IMR-90 (cell line): ENCODE results near the gene PGGT1B.
"Not testable (repeated sequence)": the region's sequence is repeated elsewhere in the genome, so short reads cannot be mapped to it uniquely, and the experiment has no call there.

Source experiments
- BHLHE40 ChIP-seq: fragments of 150-350 bp; IDR thresholded peaks from 2 replicates; pipeline ENCODE4 v1.6.1; 2016; ENCODE audit warnings: mild to moderate bottlenecking, low read depth, low read length
- CHD1 ChIP-seq: IDR thresholded peaks from 2 replicates; pipeline ENCODE4 v1.6.1; 2012; ENCODE audit warnings: low read depth, low read length, improper control_type of control experiment
- MAFK ChIP-seq: IDR thresholded peaks from 2 replicates; pipeline ENCODE4 v1.6.1; 2012; ENCODE audit warnings: low read depth, low read length, improper control_type of control experiment
- MAZ ChIP-seq: IDR thresholded peaks from 2 replicates; pipeline ENCODE4 v1.6.1; 2012; ENCODE audit warnings: low read depth, mild to moderate bottlenecking, low read length, improper control_type of control experiment, moderate library complexity, borderline replicate concordance
- NFE2L2 ChIP-seq: fragments of 150-350 bp; IDR thresholded peaks from 2 replicates; pipeline ENCODE4 v1.6.1; 2016; ENCODE audit warnings: low read depth, mild to moderate bottlenecking, low read length
- POLR2A ChIP-seq: IDR thresholded peaks from 2 replicates; pipeline ENCODE4 v1.6.1; 2012; ENCODE audit warnings: mild to moderate bottlenecking, low read depth, low read length
- RAD21 ChIP-seq: IDR thresholded peaks from 2 replicates; pipeline ENCODE4 v1.6.1; 2012; ENCODE audit warnings: low read length, improper control_type of control experiment
- RCOR1 ChIP-seq: IDR thresholded peaks from 2 replicates; pipeline ENCODE4 v1.6.1; 2012; ENCODE audit warnings: mild to moderate bottlenecking, low read length, improper control_type of control experiment; ENCODE audit not compliant: insufficient replicate concordance
- RFX5 ChIP-seq: IDR thresholded peaks from 2 replicates; pipeline ENCODE4 v1.8.0; 2012; ENCODE audit warnings: low read depth, mild to moderate bottlenecking, low read length, moderate library complexity
- SMC3 ChIP-seq: fragments of 150-350 bp; IDR thresholded peaks from 2 replicates; pipeline ENCODE4 v1.6.1; 2016; ENCODE audit warnings: low read depth, mild to moderate bottlenecking, antibody characterized with exemption, low read length, moderate library complexity
- TF ChIP-seq, protein P1 (sequence below): conservative IDR thresholded peaks from 2 replicates; pipeline ENCODE4 v1.5.1; 2012; ENCODE audit warnings: mild to moderate bottlenecking, low read depth, low read length, improper control_type of control experiment

- TF ChIP-seq RAD21, POLR2A, MAFK, RCOR1, RFX5, MAZ, BHLHE40, CHD1, NFE2L2, SMC3: not testable (repeated sequence)
- TF ChIP-seq, protein P1, sequence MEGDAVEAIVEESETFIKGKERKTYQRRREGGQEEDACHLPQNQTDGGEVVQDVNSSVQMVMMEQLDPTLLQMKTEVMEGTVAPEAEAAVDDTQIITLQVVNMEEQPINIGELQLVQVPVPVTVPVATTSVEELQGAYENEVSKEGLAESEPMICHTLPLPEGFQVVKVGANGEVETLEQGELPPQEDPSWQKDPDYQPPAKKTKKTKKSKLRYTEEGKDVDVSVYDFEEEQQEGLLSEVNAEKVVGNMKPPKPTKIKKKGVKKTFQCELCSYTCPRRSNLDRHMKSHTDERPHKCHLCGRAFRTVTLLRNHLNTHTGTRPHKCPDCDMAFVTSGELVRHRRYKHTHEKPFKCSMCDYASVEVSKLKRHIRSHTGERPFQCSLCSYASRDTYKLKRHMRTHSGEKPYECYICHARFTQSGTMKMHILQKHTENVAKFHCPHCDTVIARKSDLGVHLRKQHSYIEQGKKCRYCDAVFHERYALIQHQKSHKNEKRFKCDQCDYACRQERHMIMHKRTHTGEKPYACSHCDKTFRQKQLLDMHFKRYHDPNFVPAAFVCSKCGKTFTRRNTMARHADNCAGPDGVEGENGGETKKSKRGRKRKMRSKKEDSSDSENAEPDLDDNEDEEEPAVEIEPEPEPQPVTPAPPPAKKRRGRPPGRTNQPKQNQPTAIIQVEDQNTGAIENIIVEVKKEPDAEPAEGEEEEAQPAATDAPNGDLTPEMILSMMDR = not testable (repeated sequence)
Observed at GRCh38 chr5:115249379-115249778, 13.3 kb downstream of the PGGT1B start.
